GM18526 (cell line): ENCODE results near the gene ZSCAN31.
A peak's percentile ranks its signal among the peaks of the same experiment; 100 is the strongest.

ENCODE experiments used
- POLR2A ChIP-seq: IDR thresholded peaks from 3 replicates; pipeline ENCODE4 v1.6.1; 2011; ENCODE audit not compliant: insufficient read length; ENCODE audit errors: extremely low read depth

Gene ZSCAN31

DNA sequence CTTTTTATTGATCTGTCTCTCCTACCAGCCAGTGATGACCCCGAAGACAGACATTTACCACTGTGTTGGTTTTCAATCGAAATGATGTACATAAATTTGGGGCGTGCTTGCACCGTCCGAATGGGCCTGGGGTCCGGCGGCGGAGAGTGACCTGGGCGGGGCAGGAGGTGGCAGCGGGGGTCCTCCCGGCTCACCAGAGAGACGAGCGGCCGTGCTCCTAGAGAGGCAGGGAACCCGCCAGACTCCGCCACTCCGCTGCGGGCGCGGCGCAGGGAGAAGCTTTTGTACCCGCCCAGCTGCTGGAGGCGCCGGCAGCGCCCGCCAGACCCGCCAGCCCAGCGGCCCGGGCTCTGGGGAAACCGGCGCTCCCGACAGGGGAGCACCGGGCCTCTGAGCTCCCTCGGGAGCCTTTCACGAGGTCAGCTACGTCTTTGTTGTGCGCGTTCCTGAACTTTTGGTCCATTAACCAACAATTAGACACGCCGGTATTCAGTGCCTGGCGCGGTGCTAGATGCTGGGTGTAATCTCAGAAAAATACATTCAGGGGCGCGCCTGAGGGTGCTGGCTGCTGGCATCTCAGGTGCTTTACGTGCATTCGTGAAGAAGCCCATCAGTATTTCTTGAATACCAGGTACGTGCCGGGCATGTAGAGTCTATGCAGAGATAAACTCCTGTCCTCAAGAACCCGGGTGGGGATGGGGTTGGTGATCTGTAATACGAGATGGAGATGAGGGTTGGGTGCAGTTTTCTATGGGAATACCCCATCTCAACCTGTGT is 54.5 kb downstream of the ZSCAN31 start, which contains the start of gene PGBD1:
PGBD1 (plus strand) TSS at position 285 of the 777 bp plus-strand sequence. CDS start 2,242 bp downstream, outside the sequence.
- TF ChIP-seq POLR2A = peak; percentile 51

DNA sequence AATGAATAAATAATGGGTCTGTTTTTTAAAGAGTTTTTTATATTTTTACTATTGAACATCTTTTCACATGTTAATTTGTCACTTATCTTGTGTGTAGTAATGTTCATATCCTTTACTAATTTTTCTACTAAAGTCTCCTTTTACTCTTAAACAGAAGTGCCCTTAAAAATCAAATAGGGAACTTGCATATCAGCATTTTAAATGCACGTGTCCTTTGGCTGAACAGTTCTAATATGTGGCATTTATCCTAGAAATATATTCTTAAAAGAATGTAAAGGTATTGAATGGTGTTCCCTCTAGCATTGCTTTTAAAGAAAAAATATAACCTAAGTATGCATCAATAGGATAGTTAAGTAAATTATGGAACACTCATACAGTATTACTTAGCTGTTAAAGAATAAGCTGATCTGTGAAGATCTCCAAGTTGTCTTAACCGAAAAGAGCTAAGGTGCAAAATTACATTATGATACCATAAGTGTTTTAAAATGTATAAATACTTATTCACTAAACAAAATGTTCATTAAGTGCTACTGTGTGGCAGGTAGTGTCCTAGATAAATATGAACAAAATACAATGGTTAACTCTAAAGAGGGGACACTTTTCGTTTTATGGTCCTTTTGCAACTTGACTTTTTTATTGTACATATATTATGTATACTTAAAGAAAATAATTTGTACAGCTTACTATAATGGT is 55.2 kb downstream of the ZSCAN31 start:
- no peak for TF ChIP-seq POLR2A

DNA sequence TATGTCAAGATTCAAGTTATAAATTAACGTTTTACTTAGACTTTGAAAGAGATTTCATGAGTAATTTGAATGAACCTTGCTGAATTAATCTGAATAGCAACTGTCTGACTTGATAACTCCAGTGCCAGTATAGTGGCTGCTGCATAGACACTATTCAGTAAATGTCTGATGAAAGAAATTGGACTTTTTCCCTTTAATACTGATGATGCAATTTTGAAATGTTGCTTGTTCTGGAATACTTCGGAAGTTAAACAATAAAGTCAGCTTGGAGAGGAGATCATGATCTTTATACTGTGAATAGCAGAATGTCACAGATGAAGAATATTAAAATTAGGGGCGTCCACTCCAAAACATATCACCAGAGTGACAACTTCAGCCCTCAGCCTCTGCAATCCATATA is 58.2 kb downstream of the ZSCAN31 start:
- TF ChIP-seq POLR2A = no peak

DNA sequence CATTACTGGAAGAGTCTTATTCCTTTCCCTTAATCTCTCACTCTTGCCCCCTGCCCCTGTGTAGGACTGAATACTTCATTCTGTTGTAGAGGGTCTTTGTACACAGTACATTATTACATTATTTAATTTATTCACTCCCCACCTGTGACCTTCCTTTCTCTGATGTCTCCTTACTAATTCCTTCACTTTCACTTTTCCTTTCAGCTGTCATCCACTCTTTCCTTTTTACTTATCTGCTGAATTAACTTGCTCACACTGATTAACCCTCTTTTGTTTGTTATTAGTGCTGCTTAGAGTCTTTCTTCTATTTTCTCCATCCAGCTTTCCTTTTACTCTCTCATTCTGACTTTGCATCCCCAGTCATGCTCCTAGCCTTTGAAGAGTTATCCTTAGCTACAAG is 61.1 kb downstream of the ZSCAN31 start:
- no peak for TF ChIP-seq POLR2A
